Amniotic epithelial cell (primary cell): Measurements from ENCODE around the gene TTYH1.
"Not testable (repeated sequence)": the region's sequence is repeated elsewhere in the genome, so short reads cannot be mapped to it uniquely, and the experiment has no call there.

Experiments
- DNase-seq: peaks from one replicate; pipeline ENCODE4 v3.0.0-alpha.2; 2010; ENCODE audit warnings: low read depth

The TTYH1 gene

GRCh38 chr19:54444737-54445136, 29.5 kb downstream of the TTYH1 start:
- no peak for DNase-seq

- not testable (repeated sequence) for DNase-seq
These were observed 31.1 kb downstream of the TTYH1 start for GRCh38 chr19:54446349-54446748.

- DNase-seq = peak; percentile 62
These were observed 32.9 kb downstream of the TTYH1 start for GRCh38 chr19:54448040-54448773.

GRCh38 chr19:54448774-54449700, 33.8 kb downstream of the TTYH1 start, which contains the start of gene LENG8:
TSS of gene LENG8 (plus strand) at chr19:54449199. CDS start at chr19:54451345, 2,146 bp downstream.
- peak; percentile 98 for DNase-seq

- DNase-seq = peak; percentile 31
These were observed 34.4 kb downstream of the TTYH1 start for GRCh38 chr19:54449701-54450069.

DNA sequence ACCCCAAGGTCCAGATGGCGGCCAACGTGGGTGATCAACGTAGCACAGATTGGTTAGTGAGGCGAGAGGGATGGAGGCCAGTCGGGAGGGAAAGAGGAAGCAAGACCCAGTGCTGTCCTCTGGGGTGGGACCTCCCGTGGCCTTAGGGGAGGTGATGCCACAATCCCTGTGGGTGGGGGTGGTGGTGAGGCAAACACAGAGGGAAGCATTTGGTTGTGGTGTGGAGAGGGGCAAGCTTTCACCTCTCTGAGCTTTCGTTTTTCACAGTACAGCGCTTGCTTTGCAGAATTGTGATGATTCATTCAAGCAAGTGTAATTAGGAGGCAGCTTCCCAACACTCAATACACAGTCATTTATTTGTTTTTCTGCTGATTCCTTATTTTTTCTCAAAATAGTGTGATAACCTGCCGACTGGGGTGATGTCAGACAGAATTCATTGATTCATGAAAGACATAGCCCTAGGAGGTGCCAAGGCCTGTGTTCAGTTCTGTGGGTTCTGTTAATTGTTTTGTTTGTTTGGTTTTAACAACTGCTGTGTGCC, 36.1 kb downstream of the TTYH1 start:
- no peak for DNase-seq

DNA sequence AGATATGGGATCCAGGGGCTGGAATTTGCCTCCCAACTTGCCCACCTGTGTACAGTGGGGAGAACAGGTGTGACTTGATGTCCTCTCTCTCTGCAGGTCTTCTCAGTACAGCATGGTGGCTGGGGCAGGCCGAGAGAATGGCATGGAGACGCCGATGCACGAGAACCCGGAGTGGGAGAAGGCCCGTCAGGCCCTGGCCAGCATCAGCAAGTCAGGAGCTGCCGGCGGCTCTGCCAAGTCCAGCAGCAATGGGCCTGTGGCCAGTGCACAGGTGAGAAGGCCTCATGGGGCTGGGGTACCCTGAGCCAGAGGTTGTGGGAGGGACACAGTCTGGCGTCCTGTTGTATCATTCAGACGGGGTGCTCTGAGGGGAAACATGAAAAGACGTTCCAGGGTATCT, 36.7 kb downstream of the TTYH1 start:
- DNase-seq = no peak

GRCh38 chr19:54452626-54453025, 37.4 kb downstream of the TTYH1 start:
- no peak for DNase-seq

- DNase-seq = no peak
These were observed 38.9 kb downstream of the TTYH1 start for GRCh38 chr19:54453921-54454780.

DNA sequence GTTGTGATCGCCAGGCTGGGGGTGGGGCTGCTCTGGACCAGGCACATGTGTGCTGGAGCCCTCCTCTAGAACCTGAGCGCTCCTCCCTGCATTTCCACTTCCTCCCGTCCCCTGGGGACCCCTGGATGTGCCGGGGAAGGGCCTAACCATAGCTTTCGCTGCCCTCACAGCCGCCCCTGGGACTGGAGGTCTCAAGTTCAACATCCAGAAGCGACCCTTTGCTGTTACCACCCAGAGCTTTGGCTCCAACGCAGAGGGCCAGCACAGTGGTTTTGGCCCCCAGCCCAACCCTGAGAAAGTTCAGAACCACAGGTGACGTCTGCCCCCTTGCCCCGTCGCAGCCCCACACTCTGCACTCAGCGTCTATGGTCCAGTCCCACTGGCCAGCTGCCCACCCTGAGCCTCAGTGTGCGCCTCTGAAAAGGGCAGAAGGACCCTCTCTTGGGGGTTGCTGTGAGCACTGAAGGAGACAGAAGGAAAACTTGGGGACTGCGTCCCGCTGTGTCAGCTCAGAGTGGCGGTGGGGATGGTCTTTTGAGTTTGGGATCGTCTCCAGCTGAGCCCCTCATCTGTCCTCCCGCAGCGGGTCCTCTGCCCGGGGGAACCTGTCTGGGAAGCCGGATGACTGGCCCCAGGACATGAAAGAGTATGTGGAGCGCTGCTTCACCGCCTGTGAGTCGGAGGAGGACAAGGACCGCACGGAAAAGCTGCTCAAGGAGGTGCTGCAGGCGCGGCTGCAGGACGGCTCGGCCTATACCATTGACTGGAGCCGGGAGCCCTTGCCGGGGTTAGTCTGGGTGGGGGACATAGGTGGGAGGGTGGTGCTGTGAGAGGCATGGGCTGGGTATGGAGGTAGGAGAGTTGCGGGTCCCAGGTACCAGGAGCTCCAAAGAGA, 39.8 kb downstream of the TTYH1 start:
- DNase-seq = no peak

DNA sequence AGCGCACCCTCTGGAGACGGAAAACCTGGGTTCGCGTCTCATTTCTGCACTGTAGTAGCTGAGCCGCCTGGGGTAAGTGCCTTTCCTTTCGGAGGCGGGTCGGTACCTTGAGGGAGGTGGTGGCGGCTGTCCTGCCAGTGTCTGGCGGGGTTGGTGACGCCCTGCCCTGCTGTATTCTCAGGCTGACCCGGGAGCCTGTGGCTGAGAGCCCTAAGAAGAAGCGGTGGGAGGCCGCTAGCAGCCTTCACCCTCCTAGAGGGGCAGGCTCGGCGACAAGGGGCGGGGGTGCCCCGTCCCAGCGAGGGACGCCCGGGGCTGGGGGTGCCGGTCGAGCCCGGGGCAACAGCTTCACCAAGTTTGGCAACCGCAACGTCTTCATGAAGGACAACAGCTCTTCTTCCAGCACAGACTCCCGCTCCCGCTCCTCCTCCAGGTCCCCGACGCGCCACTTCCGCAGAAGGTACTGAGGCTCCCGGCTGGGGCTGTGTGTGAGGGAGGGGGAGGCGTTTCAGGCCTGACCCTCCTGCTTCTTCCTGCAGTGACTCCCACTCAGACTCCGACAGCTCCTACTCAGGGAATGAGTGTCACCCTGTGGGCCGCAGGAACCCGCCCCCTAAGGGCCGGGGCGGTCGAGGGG, 40.6 kb downstream of the TTYH1 start:
- no peak for DNase-seq

- no peak for DNase-seq
These were observed 41.4 kb downstream of the TTYH1 start for GRCh38 chr19:54456423-54457373.

DNA sequence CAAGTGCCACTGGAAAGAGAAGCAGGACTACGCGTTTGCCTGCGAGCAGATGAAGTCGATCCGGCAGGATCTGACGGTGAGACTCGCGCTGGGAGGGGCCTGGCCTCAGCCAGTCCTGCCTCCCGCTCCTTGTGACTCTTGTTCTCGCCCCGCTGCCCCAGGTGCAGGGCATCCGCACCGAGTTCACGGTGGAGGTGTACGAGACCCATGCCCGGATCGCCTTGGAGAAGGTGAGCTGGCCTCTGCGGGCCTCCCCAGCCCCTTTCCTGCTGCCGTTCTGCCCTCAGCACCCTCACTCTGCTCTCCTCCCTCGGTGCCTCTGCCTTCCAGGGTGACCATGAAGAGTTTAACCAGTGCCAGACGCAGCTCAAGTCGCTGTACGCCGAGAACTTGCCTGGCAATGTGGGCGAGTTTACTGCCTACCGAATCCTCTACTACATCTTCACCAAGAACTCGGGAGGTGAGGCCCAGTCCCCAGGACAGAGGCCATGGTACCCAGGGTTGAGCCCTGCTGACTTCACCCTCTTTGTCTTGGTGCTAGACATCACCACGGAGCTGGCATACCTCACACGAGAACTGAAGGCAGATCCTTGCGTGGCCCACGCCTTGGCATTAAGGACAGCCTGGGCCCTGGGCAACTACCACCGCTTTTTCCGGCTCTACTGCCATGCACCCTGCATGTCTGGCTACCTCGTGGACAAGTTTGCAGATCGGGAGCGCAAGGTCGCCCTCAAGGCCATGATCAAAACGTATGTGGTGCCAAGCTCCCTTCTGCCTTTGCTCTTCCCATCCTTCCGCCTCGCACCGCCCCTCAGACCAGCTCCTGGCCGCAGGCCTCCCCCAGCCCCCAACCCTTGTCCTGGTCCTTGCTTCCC, 42.7 kb downstream of the TTYH1 start:
- DNase-seq = no peak

DNA sequence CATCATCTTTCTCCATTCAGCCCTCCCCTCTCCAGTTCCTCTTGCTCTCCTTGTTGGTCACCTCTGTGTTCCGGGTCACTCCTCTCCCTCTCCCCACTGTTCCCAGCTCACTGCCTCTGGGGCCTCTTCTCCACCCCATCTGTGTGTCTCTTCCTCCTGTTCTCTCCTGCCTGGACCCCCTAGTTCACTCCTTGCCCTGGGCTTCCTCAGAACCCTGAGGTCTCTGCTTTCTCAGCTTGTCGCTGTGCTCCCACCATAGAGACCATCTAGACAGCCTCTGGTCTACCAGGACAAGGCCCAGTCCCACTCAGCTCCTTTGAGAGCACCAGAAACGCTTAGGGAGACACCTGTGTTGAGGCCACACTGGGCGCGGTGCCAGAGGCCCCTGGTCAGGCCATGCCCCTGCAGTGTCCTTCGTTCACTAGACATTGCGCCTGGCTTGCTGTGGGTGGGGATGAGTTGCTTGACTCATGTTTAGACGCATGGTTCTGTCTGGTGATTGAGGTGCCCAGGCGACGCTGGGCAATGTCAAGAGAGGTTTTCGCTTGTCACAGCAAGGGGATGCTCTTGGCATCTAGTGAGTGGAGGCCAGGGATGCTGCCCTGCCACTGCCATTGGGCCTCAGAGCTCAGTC, 43.5 kb downstream of the TTYH1 start:
- DNase-seq = no peak

- no peak for DNase-seq
These were observed 44.3 kb downstream of the TTYH1 start for GRCh38 chr19:54459282-54460229.

DNA sequence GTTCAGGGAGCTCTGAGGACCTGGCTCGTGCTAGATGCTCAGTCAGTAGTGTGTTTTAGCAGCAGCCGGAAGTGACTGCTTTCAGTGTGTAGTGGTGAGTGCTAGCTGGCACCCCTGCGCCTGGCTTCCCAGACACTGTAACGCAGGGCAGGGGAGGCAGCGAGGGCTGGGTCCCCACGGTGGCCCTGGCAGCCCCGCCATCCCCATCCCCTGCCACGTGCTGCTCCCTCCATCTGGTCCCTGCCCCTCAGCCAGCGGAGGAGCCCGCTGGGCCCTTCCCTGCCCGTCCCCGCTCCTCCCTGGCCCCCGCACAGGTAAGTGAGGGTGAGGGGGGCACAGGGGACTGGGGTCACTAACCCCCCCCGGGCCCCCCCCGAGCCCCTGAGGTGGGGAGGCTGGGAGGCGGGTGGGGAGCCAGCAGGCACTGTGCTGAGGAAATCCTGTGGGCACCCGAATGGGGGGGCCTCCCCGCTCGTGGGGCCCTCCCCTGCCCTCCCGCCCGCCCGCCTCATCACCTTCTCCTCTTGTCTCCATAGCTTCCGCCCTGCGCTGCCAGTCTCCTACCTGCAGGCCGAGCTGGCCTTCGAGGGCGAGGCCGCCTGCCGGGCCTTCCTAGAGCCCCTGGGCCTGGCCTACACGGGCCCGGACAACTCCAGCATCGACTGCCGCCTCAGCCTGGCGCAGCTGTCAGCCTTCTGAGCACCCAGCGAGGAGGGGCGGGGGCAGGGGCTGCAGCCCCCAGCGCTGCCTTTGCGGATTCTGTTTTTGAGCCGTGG, 45.2 kb downstream of the TTYH1 start:
- no peak for DNase-seq
